GM21737 (cell line): ENCODE measurements around the gene PCDHA2.
"Not testable (repeated sequence)": the region's sequence is repeated elsewhere in the genome, so short reads cannot be mapped to it uniquely, and the experiment has no call there.

ENCODE experiments used
- ATAC-seq: cut with Tn5 transposase; IDR thresholded peaks from one replicate; pipeline ENCODE4 v1.9.1; 2021; ENCODE audit warnings: mild to moderate bottlenecking, moderate library complexity; ENCODE audit not compliant: unreplicated experiment

The PCDHA2 gene

GRCh38 chr5:140808889-140809291, 14.2 kb downstream of the PCDHA2 start:
- ATAC-seq = no peak

- ATAC-seq = no peak
Measured at GRCh38 chr5:140821375-140822280, 27.0 kb downstream of the PCDHA2 start, which contains the start of gene PCDHA5. TSS of gene PCDHA5 (plus strand) at chr5:140821613.

GRCh38 chr5:140822281-140822629, 27.6 kb downstream of the PCDHA2 start:
- ATAC-seq = no peak

GRCh38 chr5:140822969-140823368, 28.3 kb downstream of the PCDHA2 start:
- not testable (repeated sequence) for ATAC-seq

- ATAC-seq = no peak
Measured at GRCh38 chr5:140823475-140823874, 28.8 kb downstream of the PCDHA2 start.

- ATAC-seq = no peak
Measured at GRCh38 chr5:140827704-140828361, 33.2 kb downstream of the PCDHA2 start, which contains the start of gene PCDHA6. TSS of gene PCDHA6 (plus strand) at chr5:140827960. CDS start at chr5:140828092, 132 bp downstream.

- ATAC-seq = no peak
Measured at GRCh38 chr5:140828362-140828737, 33.7 kb downstream of the PCDHA2 start.

GRCh38 chr5:140829511-140830501, 35.2 kb downstream of the PCDHA2 start:
- not testable (repeated sequence) for ATAC-seq

GRCh38 chr5:140833993-140834392, 39.3 kb downstream of the PCDHA2 start, which contains the start of gene PCDHA7:
TSS of gene PCDHA7 (plus strand) at chr5:140834269. CDS start at chr5:140834384, 115 bp downstream.
- ATAC-seq = no peak

- not testable (repeated sequence) for ATAC-seq
Measured at GRCh38 chr5:140834439-140835008, 39.9 kb downstream of the PCDHA2 start.

- ATAC-seq = no peak
Measured at GRCh38 chr5:140835622-140836510, 41.2 kb downstream of the PCDHA2 start.

GRCh38 chr5:140840978-140841962, 46.6 kb downstream of the PCDHA2 start, which contains the start of gene PCDHA8:
TSS of gene PCDHA8 (plus strand) at chr5:140841187. CDS start at chr5:140841322, 135 bp downstream.
- no peak for ATAC-seq

GRCh38 chr5:140842798-140843733, 48.4 kb downstream of the PCDHA2 start:
- no peak for ATAC-seq
